ENCODE measurements around the gene SCN3B. TPM values are rescaled to one million over a fixed set of nuclear protein-coding genes. Genes with fewer than 3 reads are reported as not detected.

SCN3B gene
- total RNA-seq, 6 donors from 2014 or later = 0.46 to 2.7 (median 1.4) TPM; not detected in 2

DNA sequence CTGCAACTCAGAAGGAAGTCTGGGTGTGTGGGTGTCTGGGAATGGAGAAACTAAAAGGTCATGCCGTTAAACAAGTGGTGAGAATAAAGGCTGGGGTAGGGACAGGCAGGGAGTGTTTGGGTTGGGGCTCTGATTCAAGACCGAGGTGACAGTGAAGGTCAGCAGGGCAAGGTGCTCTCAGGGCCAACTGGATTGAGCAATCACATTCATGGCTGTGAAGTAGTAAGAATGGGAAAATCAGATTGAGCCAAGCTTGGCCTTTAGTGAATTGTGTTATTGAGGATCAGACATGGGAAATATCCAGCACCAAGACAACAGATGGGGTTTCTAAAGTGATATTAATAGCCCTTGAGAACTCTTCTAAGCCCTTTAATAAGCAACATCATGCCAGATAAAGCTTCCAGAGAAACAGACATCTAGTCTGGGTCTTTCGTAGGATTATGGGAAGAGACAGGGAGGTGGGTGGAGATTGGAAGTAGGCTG lies 24.3 kb downstream of the SCN3B start:
- Histone ChIP-seq H3K27me3 (no peaks in the 10 kb centered on the region), H3K4me1 (no peaks in the 10 kb centered on the region), H3K4me3 (no peak overlapping the region), H3K27ac (no peak overlapping the region), H3K9me3 (no peaks in the 10 kb centered on the region), H3K36me3 (no peaks in the 10 kb centered on the region)
- no peak for TF ChIP-seq POLR2AphosphoS5 (IDR thresholded peaks at IDR 0.05)
- TF ChIP-seq EP300 (IDR thresholded peaks at IDR 0.05) = no peak
- TF ChIP-seq POLR2A (IDR thresholded peaks at IDR 0.05) = no peak
- TF ChIP-seq, protein P1, sequence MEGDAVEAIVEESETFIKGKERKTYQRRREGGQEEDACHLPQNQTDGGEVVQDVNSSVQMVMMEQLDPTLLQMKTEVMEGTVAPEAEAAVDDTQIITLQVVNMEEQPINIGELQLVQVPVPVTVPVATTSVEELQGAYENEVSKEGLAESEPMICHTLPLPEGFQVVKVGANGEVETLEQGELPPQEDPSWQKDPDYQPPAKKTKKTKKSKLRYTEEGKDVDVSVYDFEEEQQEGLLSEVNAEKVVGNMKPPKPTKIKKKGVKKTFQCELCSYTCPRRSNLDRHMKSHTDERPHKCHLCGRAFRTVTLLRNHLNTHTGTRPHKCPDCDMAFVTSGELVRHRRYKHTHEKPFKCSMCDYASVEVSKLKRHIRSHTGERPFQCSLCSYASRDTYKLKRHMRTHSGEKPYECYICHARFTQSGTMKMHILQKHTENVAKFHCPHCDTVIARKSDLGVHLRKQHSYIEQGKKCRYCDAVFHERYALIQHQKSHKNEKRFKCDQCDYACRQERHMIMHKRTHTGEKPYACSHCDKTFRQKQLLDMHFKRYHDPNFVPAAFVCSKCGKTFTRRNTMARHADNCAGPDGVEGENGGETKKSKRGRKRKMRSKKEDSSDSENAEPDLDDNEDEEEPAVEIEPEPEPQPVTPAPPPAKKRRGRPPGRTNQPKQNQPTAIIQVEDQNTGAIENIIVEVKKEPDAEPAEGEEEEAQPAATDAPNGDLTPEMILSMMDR (IDR thresholded peaks at IDR 0.05) = no peak
- ATAC-seq (ENCODE audit: low FRiP score in 2 of 2) (no peak), DNase-seq (no peak)
- 50 to 55% methylated on average over 3 of the region's 3 CpGs for WGBS, 2 donors

DNA sequence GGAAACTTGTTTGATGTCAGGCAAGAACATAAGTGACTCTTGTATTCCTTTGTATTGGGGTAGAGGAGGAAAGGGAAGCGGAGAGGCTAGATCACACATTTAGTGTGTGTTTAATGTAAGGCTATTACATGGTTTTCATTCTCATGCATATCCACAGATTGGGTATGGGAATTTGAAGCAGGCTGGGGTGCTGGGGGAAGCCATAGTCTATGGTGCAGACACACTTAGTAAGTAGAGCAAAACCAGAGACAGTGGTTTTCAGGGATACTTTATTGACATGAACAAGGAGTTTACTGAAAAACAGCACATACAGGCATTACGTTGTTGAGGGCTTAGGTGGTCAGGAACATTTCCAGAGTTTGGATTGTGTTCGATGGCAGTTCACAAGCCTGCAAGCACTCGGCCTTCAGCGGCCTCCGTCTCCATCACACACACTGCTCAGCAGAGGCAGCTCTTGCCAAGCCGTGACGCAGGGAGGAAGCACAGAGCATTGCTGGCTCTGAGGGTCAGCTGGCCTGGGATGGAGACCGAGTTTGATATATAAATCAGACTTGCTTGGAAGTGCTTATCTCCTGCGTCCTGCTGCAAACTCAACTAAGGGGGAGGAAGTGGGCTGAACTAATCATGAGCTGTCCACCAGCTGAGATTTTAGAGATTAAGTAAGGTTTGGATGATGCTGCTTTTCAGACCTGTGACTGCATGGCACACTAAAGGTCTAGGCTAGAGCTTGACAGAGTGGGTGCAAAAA lies 25.3 kb downstream of the SCN3B start:
- 15 to 23% methylated on average over 10 of the region's 10 CpGs for WGBS, 2 donors
- TF ChIP-seq POLR2A (IDR thresholded peaks at IDR 0.05) = no peak
- TF ChIP-seq EP300 (IDR thresholded peaks at IDR 0.05) = no peak
- no peak for TF ChIP-seq POLR2AphosphoS5 (IDR thresholded peaks at IDR 0.05)
- no peaks in the 10 kb centered on the region for H3K36me3 ChIP-seq
- DNase-seq = no peak
- ATAC-seq (ENCODE audit: low FRiP score in 2 of 2) = peak in 1 of 2 donors; percentile 16
- no peak overlapping the region for H3K27ac ChIP-seq
- no peaks in the 10 kb centered on the region for H3K9me3 ChIP-seq
- no peaks in the 10 kb centered on the region for H3K4me1 ChIP-seq
- H3K27me3 ChIP-seq = no peaks in the 10 kb centered on the region
- H3K4me3 ChIP-seq = no peak overlapping the region

DNA sequence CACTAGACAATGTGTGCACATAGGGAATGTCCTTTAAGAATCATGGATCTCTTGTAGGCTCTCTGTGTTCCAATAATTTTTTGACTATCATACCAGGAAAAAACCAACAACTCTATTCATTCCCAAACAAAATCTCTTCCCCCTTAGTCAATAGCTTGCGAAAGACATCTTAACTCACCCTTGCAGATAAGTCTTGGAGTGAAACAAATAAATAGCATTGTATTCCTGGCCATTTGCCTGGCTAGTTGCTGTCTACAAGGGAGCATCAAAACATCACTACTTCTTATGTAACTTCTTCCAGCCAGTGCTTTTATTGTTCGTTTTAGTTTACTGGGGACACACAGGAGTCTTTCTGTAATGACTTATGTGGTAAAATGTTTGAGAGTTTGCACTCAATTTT lies 29.4 kb downstream of the SCN3B start:
- ATAC-seq (ENCODE audit: low FRiP score in 2 of 2) = no peak
- H3K36me3 ChIP-seq = no peaks in the 10 kb centered on the region
- 81 to 85% methylated on average over 2 of the region's 2 CpGs for WGBS, 2 donors
- no peak overlapping the region for H3K4me3 ChIP-seq
- H3K9me3 ChIP-seq = no peaks in the 10 kb centered on the region
- TF ChIP-seq, protein P1 (IDR thresholded peaks at IDR 0.05) = no peak
- TF ChIP-seq EP300 (IDR thresholded peaks at IDR 0.05) (no peak), POLR2AphosphoS5 (IDR thresholded peaks at IDR 0.05) (no peak), POLR2A (IDR thresholded peaks at IDR 0.05) (no peak)
- no peak for DNase-seq
- H3K4me1 ChIP-seq = no peaks in the 10 kb centered on the region
- no peak overlapping the region for H3K27ac ChIP-seq
- H3K27me3 ChIP-seq = no peaks in the 10 kb centered on the region

DNA sequence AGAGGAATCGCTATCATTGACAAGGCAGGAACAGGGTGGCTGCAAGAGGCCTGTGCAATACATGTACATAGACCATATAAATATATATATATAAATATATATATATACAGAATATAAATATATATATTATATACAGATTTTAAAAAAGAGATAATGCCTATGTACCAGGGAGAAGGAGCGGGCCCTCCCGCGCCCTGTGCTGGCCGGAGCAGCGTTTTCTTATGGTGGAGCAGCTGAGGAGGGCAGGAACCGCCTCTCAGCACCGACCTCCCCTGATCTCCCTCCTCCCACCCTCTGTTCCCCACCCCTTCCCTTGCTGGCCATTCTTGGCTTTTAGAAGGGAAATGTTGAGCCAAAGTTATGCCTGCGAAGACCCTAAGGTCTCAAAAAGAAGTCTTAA lies 31.8 kb downstream of the SCN3B start:
- no peak overlapping the region for H3K4me3 ChIP-seq
- H3K36me3 ChIP-seq = no peaks in the 10 kb centered on the region
- WGBS, 2 donors = 92 to 95% methylated on average over 9 of the region's 9 CpGs
- H3K4me1 ChIP-seq = no peaks in the 10 kb centered on the region
- ATAC-seq (ENCODE audit: low FRiP score in 2 of 2) (no peak), DNase-seq (peak in 1 of 2 donors; percentile 53)
- no peaks in the 10 kb centered on the region for H3K9me3 ChIP-seq
- no peaks in the 10 kb centered on the region for H3K27me3 ChIP-seq
- no peak for TF ChIP-seq EP300 (IDR thresholded peaks at IDR 0.05)
- no peak for TF ChIP-seq POLR2A (IDR thresholded peaks at IDR 0.05)
- no peak for TF ChIP-seq POLR2AphosphoS5 (IDR thresholded peaks at IDR 0.05)
- TF ChIP-seq, protein P1 (IDR thresholded peaks at IDR 0.05) = no peak
- H3K27ac ChIP-seq = no peak overlapping the region

DNA sequence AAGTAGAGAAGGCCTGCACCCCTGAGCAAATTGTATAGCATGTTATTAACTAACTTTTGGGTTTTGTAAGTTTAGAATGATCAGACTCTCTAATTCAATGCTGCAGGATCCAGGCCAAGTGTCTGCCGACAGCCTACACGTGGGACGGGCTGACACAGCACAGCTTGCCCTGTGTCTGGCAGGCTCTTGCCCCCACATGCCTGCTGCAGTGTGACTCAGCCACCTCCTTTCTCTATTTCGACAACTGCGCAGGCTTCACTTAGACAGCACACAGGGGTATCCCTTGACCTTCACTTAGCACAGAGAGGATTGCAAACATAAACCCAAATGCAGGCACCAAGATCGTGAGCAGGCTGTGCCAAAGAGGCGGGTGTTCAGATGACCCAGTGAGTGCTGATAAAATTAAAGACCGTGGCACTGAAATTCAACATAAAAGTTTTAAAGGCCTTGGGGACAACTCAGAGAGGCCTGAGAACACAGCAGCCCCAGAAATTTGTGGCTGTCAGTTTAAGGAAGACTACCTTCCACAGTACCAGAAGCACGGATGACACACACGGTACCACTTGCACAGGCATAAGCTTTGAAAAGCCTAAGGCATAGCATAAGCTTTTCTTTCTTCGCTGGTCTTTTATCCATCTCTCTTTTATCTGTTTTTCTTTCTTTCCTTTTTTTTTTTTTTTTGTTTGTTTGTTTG lies 37.8 kb downstream of the SCN3B start:
- peak in 1 of 2 donors; percentile 40 for DNase-seq

More for the DNA sequence above, 37.8 kb downstream of the SCN3B start:
- TF ChIP-seq POLR2AphosphoS5 (IDR thresholded peaks at IDR 0.05) (no peak), EP300 (IDR thresholded peaks at IDR 0.05) (no peak)
- TF ChIP-seq, protein P1 (IDR thresholded peaks at IDR 0.05) = no peak
- Histone ChIP-seq H3K27me3 (no peaks in the 10 kb centered on the region), H3K4me3 (no peak overlapping the region), H3K4me1 (no peaks in the 10 kb centered on the region), H3K9me3 (no peaks in the 10 kb centered on the region), H3K36me3 (no peaks in the 10 kb centered on the region), H3K27ac (no peak overlapping the region)
- ATAC-seq (ENCODE audit: low FRiP score in 2 of 2) = peak; percentile 25 to 62
- WGBS, 2 donors = 83 to 86% methylated on average over 11 of the region's 11 CpGs

Measured in upper lobe of left lung (tissue), 6 donors.